Kidney epithelial cell (primary cell): ENCODE data around the gene SYNE1. TPM values are rescaled to one million over a fixed set of nuclear protein-coding genes. Genes with fewer than 3 reads are reported as not detected.

ENCODE experiments used
- DNase-seq: peaks from one replicate; pipeline ENCODE4 v3.0.0-alpha.2; 2010; ENCODE audit warnings: low read depth
- H3K27me3 ChIP-seq: 2 replicates; pipeline ENCODE4 v1.6.0; 2011; ENCODE audit warnings: low read length; ENCODE audit not compliant: control insufficient read depth, insufficient read depth
- H3K36me3 ChIP-seq: 2 replicates; pipeline ENCODE4 v1.5.1; 2011; ENCODE audit warnings: low read length; ENCODE audit not compliant: control insufficient read depth, insufficient read depth
- H3K4me3 ChIP-seq: 2 replicates; pipeline ENCODE4 v1.5.1; 2011; ENCODE audit warnings: low read depth, mild to moderate bottlenecking, control low read depth, low read length
- CTCF ChIP-seq: IDR thresholded peaks from 2 replicates; pipeline ENCODE4 v1.5.1; 2011; ENCODE audit warnings: mild to moderate bottlenecking, moderate library complexity, low read length, control low read depth, inconsistent platforms; ENCODE audit not compliant: insufficient read depth, poor library complexity, severe bottlenecking
- total RNA-seq: library from RNA; depleted of rRNA; stranded (reverse); fragments of >200 nt; gene quantifications from 2 replicates; pipeline ENCODE4 v1.2.3, GENCODE V29; 2015

SYNE1 gene
- total RNA-seq, 1 donor from 2014 or later, result 43.1 TPM

- no peak overlapping the region for H3K4me3 ChIP-seq
- TF ChIP-seq CTCF, result peak; percentile 92
- H3K27me3 ChIP-seq, result no peaks in the 10 kb centered on the region
- DNase-seq, result no peak
- H3K36me3 ChIP-seq, result no peaks in the 10 kb centered on the region
Observed at GRCh38 chr6:152552616-152553209, 84.4 kb downstream of the SYNE1 start.

- DNase-seq, result no peak
- Histone ChIP-seq H3K27me3 (no peaks in the 10 kb centered on the region), H3K36me3 (no peaks in the 10 kb centered on the region), H3K4me3 (no peak overlapping the region)
- TF ChIP-seq CTCF, result no peak
Observed at GRCh38 chr6:152543519-152543918, 93.6 kb downstream of the SYNE1 start.

- TF ChIP-seq CTCF, result no peak
- Histone ChIP-seq H3K36me3 (no peaks in the 10 kb centered on the region), H3K27me3 (no peaks in the 10 kb centered on the region), H3K4me3 (no peak overlapping the region)
- DNase-seq, result no peak
Observed at GRCh38 chr6:152540381-152540780, 96.8 kb downstream of the SYNE1 start.

- no peak overlapping the region for H3K4me3 ChIP-seq
- no peaks in the 10 kb centered on the region for H3K36me3 ChIP-seq
- TF ChIP-seq CTCF, result no peak
- H3K27me3 ChIP-seq, result no peaks in the 10 kb centered on the region
- DNase-seq, result no peak
Observed at GRCh38 chr6:152534541-152534940, 102.6 kb downstream of the SYNE1 start.

- Histone ChIP-seq H3K27me3 (no peaks in the 10 kb centered on the region), H3K36me3 (no peaks in the 10 kb centered on the region), H3K4me3 (no peak overlapping the region)
- no peak for DNase-seq
- TF ChIP-seq CTCF, result no peak
Observed at GRCh38 chr6:152532556-152533422, 104.4 kb downstream of the SYNE1 start.

GRCh38 chr6:152531659-152532058 is 105.5 kb downstream of the SYNE1 start:
- H3K27me3 ChIP-seq, result no peaks in the 10 kb centered on the region
- no peak overlapping the region for H3K4me3 ChIP-seq
- no peaks in the 10 kb centered on the region for H3K36me3 ChIP-seq
- TF ChIP-seq CTCF, result no peak
- DNase-seq, result no peak
